Measurements from ENCODE around the gene XPR1. TPM values are rescaled to one million over a fixed set of nuclear protein-coding genes. Genes with fewer than 3 reads are reported as not detected.
"Not testable (repeated sequence)": the region's sequence is repeated elsewhere in the genome, so short reads cannot be mapped to it uniquely, and the experiment has no call there.

The XPR1 gene
- polyA plus RNA-seq, 1 donor, result 9.3 TPM

- no peak for DNase-seq
These were observed 90.8 kb downstream of the XPR1 start for GRCh38 chr1:180722586-180722985.

GRCh38 chr1:180724055-180724454, 92.2 kb downstream of the XPR1 start:
- no peak for DNase-seq

DNA sequence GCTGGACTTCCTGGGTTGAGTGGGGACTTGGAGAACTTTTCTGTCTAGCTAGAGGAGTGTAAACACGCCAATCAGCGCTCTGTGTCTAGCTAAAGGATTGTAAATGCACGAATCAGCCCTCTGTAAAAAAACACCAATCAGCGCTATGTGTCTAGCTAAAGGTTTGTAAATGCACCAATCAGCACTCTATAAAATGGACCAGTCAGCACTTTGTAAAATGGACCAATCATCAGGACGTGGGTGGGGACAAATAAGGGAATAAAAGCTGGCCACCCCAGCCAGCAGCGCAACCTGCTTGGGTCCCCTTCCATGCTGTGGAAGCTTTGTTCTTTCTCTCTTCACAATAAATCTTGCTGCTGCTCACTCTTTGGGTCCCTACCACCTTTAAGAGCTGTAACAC, 94.2 kb downstream of the XPR1 start:
- not testable (repeated sequence) for DNase-seq

- not testable (repeated sequence) for DNase-seq
These were observed 95.9 kb downstream of the XPR1 start for GRCh38 chr1:180727751-180728150.

- no peak for DNase-seq
These were observed 96.8 kb downstream of the XPR1 start for GRCh38 chr1:180728472-180729106.

DNA sequence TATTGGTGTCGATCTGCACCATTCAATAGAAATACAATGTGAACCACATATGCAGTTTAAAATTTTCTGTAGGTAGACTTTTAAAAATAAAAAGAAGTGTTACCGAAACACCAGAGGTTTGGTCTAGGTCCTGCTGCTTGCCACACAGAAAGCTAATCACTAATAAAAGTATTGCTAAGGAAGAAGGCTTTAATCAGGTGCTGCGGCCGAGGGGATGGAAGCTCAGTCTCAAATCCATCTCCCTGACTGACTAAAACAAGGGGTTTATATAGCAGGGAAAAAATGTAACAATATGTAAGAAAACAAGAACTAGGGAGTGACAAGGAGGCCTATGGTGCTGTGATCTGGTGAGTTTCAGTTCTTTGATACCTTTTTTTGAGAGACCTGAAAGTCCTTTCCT, 99.3 kb downstream of the XPR1 start:
- no peak for DNase-seq

- no peak for DNase-seq
These were observed 101.0 kb downstream of the XPR1 start for GRCh38 chr1:180732866-180733265.

GRCh38 chr1:180734366-180734765, 102.5 kb downstream of the XPR1 start:
- DNase-seq, result no peak

- no peak for DNase-seq
These were observed 110.8 kb downstream of the XPR1 start for GRCh38 chr1:180742663-180743062.

- DNase-seq, result no peak
These were observed 112.0 kb downstream of the XPR1 start for GRCh38 chr1:180743868-180744267.

- no peak for DNase-seq
These were observed 113.3 kb downstream of the XPR1 start for GRCh38 chr1:180745098-180745497.

DNA sequence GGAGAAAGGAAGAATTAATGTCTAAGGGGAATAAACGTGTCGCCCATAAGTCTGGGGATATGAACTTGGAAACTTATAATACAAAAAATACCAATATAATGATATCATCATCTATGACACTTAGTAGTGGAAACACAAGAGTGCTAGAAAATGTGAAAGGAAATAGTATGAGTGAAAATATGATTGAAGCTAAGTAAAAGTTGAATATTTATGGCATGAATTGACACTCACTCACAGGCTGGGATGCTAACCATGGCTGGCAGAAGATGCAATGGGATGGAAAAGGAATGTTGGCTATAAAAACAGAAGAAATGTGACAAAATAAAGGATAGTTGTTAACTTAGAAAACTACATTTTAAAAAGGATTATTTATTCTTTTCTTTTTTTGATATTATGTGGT, 120.1 kb downstream of the XPR1 start:
- no peak for DNase-seq

DNA sequence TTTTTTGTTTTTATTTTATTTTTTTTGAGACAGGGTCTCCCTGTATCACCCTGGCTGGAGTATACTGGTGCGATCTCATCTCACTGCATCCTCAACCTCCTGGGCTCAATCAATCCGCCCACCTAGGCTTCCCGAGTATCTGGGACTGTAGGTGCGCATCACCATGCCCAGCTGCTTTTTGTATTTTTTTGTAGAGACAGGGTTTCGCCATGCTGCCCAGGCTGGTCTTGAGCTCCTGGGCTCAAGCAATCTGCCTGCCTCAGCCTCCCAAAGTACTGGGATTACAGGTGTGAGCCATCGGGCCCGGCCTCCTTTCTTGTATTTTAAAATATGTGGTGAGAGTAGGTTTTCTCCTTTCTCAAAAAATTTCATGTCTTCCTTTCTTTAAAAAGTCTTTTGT, 122.6 kb downstream of the XPR1 start:
- no peak for DNase-seq

DNA sequence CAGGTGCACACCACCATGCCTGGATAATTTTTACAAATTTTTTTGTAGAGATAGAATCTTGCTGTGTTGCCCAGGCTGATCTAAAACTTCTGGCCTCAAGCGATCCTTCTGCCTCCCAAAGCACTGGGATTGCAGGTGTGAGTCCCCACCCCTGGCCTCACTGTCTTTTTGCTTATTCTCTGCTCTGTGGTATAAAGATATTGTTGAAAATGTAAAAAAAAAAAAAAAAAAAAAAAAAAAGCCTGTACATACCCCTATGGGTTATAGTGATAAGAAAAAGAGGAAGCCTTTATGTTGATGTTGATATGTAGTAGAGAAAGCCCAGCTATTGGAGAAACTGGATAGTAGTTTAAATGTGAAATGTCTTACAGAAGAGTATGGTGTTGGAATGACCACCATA, 125.8 kb downstream of the XPR1 start:
- DNase-seq, result no peak

DNA sequence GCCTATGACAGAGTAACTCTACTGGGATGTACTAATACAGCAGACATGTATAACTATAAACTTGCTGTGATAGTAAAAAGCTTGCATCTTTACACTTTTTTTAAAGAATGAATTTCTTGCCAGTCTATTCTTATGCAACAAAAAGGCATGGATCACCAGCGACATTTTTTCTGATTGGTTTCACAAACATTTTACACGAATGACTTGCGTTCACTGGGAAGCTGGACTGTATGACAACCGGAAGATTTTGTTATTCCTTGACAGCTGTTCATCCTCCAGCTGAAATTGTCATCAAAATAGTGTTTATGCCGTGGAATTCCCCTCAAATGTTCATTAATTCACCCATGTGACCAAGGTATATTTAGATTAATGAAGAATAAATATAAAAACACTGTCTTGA, 131.0 kb downstream of the XPR1 start:
- no peak for DNase-seq

DNA sequence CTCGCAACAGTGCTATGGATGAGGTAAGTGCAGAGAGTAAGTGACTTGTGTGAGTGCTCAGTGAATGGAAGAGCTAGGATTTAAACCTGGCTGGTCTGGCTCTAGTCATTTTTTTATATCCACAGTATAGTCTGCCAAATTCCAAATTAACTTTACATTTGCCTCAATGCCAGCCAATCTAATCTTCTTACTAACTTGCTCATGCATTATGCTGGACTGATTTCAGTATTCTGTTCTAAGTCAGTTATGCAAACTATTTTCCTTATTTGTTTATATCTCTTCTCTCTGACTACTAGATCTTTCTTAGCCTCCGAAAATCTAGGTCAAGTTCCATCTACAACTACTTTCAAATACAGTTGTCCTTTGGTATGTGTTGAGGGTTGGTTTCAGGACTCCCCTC, 133.3 kb downstream of the XPR1 start:
- no peak for DNase-seq

DNA sequence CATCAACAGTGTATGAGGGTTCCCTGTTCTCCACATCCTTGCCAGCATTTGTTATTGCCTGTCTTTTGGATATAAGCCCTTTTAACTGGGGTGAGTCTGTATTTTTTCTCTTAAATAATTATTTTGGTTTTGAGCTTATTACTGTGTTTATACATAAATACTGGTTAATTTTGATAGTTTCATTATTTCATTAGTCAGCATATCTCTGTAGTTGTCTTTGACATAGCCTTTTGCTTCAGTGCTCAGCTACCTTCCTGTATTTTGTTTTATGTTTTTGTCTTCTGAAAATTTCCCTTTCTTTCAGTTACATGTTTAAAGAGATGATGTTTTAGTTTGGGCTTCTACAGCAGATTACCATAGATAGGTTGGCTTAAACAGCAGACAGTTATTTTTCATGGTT, 138.1 kb downstream of the XPR1 start:
- no peak for DNase-seq

DNA sequence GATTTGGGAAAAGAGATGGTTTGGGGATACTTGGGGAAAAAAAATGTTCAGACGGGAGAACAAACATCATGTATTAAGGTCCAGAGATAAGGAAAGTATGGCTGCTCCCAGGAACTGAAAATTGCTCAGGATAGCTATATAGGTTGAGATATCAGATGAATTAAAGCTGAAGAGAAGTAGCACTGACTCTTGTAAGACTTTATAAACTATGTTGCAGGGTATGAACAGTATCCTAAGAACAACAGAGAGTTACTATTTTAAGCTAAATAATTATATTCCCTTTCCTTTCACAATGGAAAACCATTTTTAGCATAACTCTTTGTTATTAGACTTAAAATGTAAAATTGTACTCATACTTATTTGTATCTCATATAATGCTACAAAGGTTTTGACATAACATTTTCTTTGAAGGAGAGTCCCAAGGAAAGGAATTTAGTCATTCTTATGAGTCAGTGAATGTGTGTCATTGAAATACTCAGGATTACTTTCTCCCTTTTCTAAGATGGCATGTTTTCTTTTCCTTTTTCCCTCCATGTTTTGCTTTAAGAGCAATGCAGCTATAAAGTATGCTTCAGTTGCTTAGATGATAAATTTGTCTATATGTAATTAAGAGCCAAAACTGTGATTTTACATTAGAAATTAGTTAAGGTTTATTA, 141.5 kb downstream of the XPR1 start:
- no peak for DNase-seq

GRCh38 chr1:180775801-180776200, 144.0 kb downstream of the XPR1 start:
- DNase-seq, result no peak

- no peak for DNase-seq
These were observed 145.4 kb downstream of the XPR1 start for GRCh38 chr1:180777072-180777689.

DNA sequence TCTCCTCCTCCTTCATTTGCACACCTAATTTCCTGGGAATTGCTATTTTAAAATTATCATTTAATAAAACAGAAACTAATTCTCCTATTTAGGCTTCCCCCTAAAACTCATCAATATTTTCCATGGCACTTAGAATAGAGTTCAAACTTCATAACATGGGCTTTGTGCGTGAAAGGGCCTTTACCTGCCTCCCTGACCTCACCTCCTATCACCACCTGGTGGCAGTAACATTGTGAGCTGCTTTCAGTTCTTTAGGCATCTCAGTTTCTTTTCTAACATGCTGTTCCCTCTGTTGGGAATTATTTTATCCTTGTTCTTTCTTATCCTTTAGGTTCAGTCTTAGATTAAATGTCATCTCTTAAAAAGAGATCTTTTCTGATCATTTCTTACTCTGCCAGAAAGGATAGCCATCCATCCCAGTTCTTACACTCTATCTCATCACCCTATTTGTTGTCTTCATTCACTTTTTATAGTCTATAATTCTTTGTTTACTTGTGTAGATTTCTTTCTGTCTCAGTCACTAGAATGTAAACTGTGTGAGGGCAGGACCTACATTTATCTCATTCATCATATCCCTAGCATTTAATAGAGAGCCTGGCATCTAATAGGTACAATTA, 147.1 kb downstream of the XPR1 start:
- DNase-seq, result no peak

DNA sequence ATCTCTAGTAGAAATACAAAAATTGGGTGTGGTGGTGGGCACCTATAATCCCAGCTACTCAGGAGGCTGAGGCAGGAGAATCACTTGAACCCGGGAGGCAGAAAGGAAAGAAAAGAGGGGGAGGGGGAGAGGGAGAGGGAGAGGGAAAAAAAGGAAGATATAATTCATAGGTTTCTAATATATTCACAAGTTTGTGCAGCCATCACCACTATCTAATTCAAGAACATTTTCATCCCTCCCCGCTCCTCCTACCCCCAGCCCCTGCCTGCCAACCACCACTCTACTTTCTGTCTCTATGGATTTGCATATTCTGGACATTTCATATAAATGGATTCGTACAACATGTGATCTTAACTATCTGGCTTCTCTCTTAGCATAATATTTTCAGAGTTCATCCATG, 147.8 kb downstream of the XPR1 start:
- DNase-seq, result no peak

- DNase-seq, result no peak
These were observed 149.9 kb downstream of the XPR1 start for GRCh38 chr1:180781718-180782117.

DNA sequence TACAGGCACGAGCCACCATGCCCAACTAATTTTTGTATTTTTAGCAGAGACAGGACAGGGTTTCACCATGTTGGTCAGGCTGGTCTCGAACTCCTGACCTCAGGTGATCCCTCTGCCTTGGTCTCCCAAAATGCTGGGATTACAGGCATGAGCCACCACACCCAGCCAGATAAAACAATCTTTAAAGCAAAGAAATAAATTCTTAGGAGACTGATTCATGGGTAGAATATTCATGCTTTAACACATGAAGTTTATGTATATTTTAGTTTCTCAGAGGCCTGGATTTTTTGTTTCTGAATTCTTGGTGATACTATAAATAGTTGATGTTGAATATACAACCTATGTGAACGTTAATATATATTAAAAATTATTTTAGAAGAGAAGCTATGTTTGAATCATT, 153.5 kb downstream of the XPR1 start:
- DNase-seq, result no peak

Measured in hindlimb muscle (tissue), 1 donor.